Stomach (tissue), 4 donors: Measurements from ENCODE around the gene ERCC6L2.

ENCODE experiments used
- EP300 ChIP-seq: sonication (generic); formaldehyde crosslinking; IDR thresholded peaks from one replicate; pipeline ENCODE4 v1.6.1; 2017; ENCODE audit warnings: antibody characterized with exemption
- POLR2A ChIP-seq, 4 donors: fragments of 450-650 bp; IDR thresholded peaks; one replicate each; pipeline ENCODE4 v1.6.1; 2016; ENCODE audit warnings: antibody characterized with exemption in 4 of 4, control low read depth in 2 of 4, mild to moderate bottlenecking in 1 of 4, moderate library complexity in 1 of 4
- POLR2AphosphoS5 ChIP-seq, 3 donors: sonication (generic); formaldehyde crosslinking; IDR thresholded peaks; one replicate each; pipeline ENCODE4 v1.6.1; 2016; ENCODE audit warnings: antibody characterized with exemption in 3 of 3
- TF ChIP-seq, protein P1 (sequence below), 7 experiments: fragments of 450-650 bp in 4 of 7; fragments of 200-600 bp in 3 of 7; sonication (generic) in 3 of 7; IDR thresholded peaks; one replicate each; pipeline ENCODE4 v1.5.1; 2016 to 2019; ENCODE audit warnings: antibody characterized with exemption in 7 of 7, control low read depth in 2 of 7, mild to moderate bottlenecking in 1 of 7

DNA sequence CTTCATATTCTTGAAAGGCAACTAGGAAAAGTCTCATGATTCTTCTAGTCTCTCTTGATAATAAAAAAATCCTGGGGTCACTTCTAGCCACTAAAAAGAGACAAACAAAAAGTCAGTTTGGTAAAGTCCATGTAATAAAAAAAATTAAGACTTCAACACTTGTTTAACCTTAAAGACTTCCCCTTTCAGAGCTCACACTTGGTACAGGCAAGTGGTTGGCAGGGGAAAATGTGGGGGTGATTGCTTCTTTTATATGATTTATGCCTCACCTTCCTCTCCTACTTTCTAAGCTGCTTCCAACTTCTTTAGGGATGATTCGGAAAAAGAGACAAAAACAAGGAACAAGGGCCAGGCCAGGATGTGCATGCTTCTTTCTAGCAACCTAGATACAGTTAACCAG is 5.1 kb upstream of the ERCC6L2 start:
- TF ChIP-seq, protein P1, sequence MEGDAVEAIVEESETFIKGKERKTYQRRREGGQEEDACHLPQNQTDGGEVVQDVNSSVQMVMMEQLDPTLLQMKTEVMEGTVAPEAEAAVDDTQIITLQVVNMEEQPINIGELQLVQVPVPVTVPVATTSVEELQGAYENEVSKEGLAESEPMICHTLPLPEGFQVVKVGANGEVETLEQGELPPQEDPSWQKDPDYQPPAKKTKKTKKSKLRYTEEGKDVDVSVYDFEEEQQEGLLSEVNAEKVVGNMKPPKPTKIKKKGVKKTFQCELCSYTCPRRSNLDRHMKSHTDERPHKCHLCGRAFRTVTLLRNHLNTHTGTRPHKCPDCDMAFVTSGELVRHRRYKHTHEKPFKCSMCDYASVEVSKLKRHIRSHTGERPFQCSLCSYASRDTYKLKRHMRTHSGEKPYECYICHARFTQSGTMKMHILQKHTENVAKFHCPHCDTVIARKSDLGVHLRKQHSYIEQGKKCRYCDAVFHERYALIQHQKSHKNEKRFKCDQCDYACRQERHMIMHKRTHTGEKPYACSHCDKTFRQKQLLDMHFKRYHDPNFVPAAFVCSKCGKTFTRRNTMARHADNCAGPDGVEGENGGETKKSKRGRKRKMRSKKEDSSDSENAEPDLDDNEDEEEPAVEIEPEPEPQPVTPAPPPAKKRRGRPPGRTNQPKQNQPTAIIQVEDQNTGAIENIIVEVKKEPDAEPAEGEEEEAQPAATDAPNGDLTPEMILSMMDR (IDR thresholded peaks at IDR 0.05): no peak
- no peak for TF ChIP-seq POLR2A (IDR thresholded peaks at IDR 0.05)
- no peak for TF ChIP-seq POLR2AphosphoS5 (IDR thresholded peaks at IDR 0.05)
- TF ChIP-seq EP300: no peak
